Measurements from ENCODE around the gene ADK.

ADK gene

DNA sequence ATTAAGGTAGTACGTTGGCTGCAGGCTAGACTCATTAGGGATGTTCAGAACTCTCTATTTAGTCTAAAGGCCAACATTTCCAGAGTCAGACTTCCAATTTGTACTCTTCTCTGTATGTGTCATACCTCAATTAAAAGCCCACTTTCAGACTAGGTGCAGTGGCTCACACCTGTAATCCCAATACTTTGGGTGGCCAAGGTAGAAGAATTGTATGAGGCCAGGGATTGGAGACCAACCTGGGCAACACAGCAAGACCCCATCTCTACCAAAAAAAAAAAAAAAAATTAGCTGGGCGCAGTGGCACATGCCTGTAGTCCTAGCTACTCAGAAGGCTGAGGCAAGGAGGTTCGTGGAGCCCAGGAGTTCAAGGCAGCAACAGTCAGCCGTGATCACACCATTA is 484.6 kb downstream of the ADK start:
- DNase-seq: no peak

DNA sequence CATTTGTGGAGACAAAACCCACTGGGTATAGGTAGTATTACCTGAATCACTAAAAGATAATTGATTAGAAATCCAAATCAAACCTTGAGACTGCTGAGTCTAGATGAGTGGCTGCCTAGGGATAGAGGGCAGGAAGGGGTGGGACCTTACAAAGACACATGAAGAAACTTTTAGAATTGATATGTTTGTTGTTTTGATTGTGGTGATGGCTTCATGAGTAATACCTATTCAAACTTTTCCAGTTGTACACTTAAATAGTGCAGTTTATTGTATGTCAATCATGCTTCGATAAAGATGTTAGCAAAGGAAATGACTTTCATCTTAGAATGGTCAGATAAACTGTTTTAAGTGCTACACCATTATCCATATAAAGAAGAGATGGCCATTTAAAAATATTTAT is 486.7 kb downstream of the ADK start:
- DNase-seq: no peak

DNA sequence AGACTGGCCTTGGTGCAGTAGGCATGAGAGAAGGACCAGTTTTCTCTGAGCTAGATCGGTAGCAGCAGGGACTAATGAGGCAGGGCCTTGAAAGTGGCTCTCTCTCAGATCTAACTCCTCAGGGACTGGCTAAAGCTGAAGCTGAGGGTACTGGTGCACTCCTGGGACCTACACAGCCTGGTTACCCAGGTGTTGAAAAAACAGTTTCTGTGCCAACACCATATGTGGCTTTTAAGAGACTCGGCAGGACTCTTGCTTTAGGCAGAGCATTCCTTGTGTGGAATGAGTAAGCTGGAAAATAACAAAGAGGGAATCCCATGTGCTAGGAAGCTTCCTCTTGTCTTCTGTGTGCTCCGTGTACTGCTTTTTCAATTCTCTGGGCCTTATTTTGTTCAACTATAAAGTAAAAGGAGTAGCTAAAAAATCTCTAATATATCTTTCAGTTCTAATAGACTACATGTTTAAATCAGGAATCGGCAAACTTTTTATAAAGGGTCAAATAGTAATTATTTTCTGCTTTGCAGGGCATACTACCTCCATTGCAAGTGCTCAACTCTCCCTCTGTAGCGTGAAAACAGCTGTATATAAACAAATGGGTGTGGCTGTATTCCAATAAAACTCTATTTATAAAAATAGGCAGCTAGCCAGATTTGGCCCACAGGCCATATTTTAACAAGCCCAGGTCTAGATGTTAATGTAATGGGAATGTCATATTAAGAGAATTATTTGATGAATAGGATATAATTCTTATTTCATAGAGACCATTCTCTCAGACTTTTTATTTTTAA is 489.3 kb downstream of the ADK start:
- no peak for DNase-seq

DNA sequence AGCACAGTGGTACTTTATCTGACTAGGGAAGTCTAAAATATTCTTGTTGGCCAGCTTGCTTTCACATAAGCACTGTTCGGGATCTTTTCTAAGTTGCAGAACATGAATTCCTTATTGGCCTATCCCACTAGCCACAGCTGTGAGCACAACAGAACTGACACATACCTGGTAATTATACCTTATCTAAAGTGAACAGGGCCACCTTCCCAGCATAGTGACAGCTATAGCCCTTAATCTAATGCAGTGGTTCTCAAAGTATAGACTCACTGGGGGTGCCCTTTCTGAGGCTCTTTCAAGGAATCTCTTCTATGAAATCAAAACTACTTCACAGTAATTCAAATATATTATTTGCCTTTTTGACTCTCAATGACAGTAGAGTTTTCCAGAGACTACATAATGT is 490.6 kb downstream of the ADK start:
- DNase-seq: no peak

DNA sequence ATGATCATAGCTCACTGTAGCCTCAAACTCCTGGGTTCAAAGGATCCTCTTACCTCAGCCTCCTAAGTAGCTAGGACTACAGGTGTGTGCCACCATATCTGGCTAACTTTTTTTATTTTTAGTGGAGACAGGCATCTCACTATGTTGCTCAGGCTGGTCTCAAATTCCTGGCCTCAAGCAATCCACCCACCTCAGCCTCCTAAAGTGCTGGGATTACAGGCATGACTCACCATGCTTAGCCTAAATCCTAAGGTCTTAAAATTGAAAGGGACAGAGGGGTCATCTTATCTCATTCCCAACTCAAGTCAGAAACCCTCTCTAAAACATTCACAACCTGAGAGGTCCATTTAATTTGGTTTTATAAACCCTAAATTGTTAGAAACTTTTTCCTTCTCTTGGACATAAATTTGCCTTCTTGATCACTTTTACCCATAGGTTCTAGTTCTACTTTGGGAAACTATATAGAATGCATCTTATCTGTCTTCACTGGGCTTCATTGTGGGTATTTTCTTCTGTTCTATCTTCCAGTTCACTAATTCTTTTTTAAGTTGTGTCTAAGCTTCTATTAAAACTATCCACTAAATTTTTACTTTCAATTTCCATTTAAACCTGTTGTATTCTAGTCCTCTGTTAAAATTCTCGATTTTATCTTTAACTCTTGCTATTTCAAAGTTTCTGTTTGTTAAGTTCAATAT is 492.0 kb downstream of the ADK start:
- no peak for DNase-seq

DNA sequence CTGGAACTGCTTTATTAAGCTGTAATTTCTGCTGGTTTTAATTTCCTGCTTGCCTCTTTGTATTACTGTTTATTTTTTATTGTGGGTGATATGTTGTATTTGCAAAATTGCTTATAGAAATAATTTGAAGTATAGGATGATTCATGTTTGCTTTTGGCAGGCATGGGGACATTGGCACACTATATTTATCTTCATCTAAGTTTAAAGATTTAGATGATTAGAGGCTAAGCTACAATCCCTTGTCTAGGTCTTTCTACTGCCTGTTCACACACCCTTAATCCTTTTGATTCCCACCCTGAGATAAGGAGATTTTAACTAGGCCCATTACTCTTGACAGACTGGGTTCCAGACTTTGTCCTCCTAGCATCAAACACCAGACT is 492.6 kb downstream of the ADK start:
- no peak for DNase-seq

DNA sequence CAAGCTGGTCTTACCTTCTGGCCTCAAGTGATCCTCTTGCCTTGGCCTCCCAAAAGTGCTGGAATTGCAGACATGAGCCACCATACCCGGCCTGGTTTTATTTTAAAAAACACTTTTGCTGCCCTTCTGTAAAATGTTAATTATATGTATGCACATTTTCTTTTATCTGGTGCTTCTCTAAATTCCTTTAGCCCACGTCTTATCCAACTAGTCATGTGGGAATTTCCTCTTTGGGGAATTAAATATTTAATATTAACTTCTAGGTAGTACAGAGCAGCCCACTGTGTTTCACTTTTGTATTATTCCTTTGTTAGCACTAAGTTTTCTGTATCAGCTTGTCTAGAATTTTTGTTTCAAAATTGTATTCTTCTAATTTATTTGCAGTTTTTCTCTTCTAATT is 493.7 kb downstream of the ADK start:
- DNase-seq: no peak

DNA sequence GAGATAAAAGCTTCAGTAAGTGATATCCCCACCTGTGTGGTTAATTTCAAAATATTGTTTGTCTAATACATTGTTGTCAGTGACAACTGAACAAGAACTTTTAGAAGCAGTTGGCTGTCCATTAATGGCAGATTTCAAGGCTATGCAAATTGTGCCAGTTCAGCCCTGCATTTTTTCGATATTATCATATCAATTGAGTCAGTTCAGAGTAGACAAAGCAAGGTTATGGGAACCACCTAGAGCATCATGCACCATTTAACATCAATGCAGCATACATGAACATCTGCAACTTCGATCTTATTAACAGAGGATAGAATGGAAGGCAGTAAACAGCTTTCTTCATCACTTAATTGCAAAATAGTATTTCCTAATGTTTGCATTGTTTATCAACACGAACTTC is 494.7 kb downstream of the ADK start:
- DNase-seq: no peak

DNA sequence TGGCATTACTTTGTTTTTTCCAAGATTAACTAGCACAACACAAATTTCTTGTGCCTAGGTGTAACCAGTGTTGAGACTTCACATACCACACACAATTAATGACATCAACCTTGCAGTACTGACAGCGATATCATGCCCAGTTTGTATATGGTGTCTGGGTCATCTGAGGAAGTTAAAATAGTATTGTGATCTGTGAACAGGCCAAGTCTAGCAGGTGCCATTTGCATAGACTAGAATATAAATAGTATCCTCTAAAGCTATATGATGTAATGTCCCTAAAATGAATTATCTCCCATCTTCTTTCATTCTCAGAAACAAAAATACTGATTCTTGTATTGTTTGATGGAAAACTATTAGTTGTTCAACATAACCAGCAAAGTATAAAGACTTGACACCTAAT is 499.6 kb downstream of the ADK start:
- no peak for DNase-seq

DNA sequence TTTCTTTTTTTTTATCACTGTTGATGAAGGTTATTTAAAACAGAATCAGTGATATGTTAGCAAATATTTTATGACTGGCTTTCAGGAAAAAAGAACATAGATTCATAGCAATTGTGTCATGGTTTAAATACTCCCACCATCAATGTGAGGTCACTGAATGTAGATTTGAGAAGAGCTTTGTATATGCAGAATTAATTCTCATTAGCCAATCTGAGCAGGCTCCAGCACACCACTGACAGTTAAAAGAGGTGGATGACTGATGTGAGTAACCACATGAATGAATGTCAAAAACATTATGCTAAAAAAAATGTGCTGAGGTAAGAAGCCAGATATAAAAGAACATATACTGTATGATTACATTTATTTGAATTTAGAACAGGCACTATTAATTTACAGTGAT is 500.5 kb downstream of the ADK start:
- DNase-seq: no peak

DNA sequence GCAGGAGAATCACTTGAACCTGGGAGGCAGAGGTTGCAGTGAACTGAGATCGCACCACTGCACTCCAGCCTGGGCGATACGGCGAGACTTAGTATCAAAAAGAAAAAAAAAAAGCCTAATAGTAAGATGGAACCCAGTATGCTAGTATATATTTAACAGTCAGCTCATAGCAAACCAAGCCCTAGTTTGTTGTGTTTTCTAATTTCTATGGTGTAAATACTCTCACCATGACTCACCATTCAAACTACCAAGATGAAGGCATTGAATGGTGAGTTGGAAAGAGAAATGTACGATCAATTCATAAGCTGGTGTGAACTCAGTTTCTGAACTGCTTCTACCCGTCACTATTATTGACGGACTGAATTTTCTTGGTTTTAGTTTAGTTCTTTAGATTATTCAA is 501.6 kb downstream of the ADK start:
- no peak for DNase-seq

DNA sequence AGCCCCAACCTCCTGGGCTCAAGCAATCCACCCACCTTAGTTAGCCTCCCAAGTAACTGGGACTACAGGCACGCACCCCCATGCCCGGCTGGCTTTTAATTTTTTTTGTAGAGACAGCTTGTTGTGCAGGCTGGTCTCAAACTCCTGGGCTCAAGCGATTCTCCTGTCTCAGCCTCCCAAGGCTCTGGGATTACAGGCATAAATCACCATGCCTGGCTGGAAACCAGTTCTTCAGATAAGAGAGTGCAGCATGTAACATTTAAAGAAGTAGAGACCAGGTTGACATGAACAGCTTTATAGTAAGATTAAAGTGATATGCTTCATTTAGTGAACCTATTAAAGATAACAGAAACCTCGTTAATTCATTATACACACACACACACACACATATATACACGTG is 507.5 kb downstream of the ADK start:
- DNase-seq: no peak

DNA sequence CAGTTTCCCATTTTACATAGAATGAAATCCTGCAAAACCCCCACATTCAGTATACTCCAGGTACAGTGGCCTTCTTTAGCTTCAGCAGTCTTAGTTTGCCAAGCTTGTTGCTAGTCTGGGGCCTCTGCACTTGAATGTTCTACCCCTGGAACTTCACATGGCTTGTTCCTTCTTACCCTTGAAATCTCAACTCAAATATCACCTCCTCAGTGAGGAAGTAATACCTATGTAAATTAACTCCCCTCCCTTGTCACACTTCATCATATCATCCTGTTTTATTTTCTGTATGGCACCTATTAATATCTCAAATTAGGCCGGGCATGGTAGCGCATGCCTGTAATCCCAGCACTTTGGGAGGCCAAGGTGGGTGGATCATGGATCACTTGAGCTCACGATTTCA is 511.6 kb downstream of the ADK start:
- DNase-seq: no peak

DNA sequence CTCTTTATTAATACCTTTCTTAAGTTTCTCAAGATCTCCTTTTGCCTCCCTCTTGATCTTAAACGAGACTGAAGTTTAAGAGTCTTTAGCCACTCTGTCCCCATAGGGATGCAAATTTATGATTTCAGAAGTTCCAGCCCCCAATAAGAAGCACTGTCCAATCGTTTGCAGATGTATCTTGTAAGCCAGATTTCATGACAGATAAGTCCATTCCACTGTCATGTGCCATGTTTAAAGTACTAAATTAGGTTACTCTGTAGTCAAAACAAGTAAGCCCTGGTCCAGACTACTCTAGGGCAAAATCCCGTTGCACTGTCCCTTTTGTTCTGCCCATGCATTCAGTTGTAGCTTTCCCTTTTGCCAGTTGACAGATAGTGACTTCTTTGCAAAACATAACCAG is 518.2 kb downstream of the ADK start:
- no peak for DNase-seq

DNA sequence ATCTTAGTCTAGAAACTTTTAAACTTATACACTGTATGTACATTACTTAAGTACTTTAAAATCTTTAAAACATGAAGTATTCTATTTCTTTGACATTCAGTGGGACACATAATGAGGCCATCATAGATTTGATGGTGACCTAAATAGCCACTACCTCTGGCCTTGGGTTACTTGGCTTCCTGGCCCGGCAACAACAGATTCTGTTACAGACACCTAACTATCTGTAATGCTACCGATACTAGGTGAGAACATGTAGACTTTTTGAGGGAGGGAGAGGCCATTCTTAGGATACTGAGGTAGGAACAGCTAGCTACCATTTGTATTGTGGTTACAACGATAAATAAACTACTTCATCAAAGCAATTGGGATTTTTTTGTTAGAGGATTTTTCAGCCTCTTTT is 520.7 kb downstream of the ADK start:
- DNase-seq: no peak

DNA sequence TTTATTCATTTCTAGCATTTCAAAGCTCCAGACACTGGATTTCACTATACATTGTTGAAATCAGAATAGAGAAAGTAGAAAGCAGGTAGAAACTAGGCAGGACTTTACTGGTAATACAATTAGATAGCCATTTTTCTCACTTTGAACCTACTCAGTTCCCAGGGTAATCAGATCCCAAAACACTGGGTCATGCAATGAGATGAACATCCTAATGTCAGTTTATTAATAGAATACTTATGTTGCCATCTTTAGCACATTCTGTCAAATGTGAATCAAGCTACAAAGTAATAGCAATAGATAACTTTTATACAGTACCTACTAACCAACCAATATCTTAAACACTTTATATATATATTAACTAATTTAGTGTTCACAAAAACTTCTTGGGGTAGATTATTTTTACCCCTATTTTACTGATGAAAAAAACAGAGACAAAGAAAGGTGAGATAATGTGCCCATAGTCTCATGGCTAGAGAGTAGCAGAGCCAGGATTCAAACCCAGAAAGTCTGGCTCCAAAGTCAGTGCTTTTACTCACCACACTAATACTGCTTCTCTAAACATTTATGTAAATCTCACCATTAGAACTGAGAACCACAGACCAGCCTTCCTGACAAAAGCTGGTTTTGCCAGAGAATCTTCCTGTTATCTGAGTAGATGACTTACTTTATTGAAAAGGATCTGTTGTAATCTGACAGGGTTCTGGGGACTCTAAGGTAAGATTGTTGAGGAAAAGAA is 521.6 kb downstream of the ADK start:
- DNase-seq: no peak

DNA sequence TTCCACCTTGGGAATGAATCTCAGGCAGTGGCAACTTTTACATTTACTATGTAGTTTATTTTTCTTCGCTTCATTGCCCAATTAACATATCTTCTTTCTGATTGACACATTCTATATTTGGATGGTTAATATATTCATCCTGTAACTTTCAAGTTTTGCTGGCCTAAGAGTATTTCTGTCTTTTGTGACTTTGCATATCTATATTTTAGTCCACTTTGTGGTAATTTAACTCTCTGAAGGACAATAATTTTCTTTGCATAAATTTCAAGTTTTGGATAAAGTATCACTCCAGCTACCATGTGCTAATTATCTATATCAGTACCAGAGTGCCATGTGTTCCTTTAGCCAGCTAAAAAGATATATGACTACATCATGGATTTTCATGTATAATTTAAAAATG is 523.9 kb downstream of the ADK start:
- no peak for DNase-seq

DNA sequence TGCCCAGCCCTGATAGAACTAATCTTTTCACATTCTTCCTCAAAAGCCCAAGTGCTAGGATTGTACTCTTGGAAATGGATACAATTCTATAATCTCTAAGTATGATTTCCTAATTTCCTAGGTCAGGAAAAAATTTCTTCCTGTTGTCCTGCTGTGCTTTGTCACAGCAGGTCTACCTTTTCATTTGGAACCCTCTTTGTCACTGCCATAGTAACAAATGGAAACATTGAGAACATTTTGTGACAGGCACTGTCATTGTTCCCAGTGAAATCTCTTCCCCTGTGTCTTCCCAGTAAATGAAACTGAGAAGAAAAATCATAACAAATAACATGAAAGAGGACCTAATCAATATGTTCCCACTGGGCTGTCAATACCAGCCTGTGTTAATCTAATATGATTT is 524.5 kb downstream of the ADK start:
- DNase-seq: no peak

DNA sequence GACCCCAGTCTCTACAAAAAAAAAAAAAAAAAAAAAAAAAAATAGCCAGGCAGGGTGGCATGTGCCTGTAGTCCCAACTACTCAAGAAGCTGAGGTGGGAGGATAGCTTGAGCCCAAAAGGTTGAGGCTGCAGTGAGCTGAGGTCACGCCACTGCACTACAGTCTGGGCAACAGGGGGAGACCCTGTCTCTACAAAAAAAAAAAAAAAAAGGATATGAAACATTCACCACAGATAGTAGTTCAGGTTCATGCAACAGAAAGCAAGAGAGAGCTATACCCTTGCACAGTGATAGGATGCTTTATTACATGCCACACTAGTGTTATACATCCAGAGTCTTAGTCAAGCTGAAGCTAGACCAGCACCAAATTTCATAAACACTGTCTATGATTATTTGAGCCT is 526.9 kb downstream of the ADK start:
- no peak for DNase-seq

DNA sequence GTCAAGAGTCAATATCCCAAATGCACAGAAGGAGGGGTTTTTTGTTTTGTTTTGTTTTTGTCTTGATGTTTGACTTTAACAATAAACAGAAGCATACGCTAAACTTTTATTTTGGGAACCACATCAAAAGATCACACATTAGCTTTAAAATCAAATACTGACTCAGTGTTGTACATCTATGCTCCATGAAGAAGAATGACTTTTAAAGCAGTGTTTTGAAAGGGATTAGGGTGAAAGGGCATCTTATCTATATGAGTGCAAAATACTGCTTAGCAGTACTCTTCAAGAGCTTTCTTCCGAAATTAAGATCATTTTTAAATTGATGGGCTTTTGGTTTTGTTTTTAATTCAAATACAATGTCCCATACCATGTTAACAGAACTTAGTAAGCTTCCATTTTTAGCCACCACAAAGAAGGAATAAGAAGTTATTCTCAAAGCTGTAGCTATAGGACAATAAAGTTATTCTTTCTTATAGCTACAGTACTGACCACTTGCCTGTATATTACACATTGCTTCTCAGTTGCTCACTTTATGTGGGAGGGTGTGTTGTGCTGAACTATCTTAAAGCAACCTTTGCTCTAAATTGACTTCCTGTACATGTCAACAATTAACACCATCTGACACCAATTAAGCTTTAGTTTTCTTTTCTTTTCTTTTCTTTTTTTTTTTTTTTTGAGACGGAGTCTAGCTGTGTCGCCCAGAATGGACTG is 531.1 kb downstream of the ADK start:
- DNase-seq: no peak

DNA sequence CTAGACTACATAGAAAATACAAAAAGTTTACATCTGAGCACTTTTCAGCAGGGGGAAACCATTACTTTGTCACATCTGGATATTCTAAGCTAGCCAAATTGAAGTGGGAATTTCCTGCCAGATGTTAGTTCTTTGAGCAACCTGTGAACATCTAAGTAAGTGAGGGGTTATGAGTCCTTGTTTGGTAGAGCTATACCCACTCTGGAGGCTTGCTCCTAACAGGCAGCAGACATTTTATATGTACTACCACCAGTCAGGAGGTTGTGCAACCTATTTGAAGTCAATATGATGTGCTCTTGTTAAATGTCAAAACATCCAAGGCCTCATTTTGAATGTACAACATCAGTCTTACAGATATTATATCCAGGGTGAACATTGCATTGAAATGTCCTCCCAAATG is 532.0 kb downstream of the ADK start:
- DNase-seq: no peak

DNA sequence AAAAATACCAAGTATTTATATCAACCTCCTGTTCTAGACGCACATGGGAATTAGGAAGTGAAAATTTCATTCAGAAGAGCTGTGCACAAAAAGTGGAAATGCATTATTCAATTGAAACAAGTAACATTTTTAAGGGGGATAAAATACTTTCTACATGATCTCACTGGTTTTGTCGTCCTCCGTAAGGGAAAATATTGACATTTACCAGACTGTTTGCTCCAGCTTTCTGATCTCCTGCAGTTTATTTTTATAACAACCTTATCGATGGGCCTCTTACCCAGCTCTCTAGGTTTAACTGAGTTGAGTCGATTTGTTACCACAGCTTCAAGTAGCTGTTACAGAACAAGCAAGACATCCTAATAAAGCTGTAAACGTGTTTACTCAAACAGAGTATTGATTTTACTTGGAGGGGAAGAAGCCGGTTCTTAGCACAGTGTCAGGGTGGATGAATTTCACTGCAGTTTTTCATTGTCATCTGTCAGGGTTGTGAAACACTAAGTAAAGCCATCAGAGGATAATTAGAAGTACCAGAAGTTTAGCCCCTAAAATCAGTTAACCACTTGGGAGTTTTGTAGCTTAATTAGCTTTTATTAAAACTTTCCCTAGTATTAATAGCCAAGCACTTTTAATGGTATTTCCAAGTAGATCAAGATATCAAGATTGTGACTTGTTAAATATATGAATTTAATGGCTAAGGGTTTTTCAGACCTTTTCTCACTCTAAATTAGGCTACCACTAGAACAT is 532.8 kb downstream of the ADK start:
- no peak for DNase-seq

DNA sequence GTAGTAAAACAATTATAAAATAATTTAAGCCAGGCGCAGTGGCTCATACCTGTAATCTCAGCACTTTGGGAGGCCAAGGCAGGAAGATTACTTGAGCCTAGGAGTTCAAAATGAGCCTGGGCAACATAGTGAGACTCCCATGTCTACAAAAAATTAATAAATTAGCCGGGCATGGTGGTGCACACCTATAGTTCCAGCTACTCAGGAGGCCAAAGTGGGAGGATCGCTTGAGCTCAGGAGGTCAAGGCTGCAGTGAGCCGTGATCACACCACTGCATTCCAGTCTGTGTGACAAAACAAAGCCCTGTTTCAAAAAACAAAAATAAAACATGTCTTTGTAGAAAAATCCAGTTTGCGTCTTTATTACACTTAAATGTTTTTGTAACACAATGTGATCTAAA is 533.4 kb downstream of the ADK start:
- no peak for DNase-seq

Data from activated effector memory CD4-positive, alpha-beta T cell treated with anti-CD3 and anti-CD28 coated beads, Interleukin-2, amount 50 U/mL, for 16 hours (primary cell).